ENCODE data around the gene CA5A.
"Not testable (repeated sequence)": the region's sequence is repeated elsewhere in the genome, so short reads cannot be mapped to it uniquely, and the experiment has no call there.

The CA5A gene

DNA sequence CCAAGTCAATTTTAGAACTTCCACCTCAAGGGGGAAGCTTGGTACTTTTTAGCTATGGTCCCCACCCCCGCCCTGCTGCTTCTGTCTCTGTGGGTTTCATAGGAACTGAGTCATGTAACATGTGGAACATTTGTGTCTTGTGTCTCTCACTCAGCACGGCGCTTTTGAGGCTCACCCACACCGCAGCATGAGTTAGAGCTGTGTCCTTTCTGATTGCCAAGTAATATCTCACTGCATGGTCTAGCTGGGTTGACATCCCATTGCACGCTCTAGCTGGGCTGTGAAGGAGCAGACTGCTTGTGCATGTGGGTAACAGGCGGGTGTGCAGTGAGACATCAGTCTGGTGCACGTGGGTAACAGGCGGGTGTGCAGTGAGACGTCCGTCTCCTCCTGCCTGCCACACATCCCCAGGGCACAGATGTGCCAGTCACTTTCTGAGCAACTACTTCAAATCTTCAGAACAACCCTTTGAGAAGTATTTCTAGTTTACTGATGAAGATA lies 40.6 kb downstream of the CA5A start:
- H3K36me3 ChIP-seq, result no peaks in the 10 kb centered on the region
- TF ChIP-seq, protein P1, sequence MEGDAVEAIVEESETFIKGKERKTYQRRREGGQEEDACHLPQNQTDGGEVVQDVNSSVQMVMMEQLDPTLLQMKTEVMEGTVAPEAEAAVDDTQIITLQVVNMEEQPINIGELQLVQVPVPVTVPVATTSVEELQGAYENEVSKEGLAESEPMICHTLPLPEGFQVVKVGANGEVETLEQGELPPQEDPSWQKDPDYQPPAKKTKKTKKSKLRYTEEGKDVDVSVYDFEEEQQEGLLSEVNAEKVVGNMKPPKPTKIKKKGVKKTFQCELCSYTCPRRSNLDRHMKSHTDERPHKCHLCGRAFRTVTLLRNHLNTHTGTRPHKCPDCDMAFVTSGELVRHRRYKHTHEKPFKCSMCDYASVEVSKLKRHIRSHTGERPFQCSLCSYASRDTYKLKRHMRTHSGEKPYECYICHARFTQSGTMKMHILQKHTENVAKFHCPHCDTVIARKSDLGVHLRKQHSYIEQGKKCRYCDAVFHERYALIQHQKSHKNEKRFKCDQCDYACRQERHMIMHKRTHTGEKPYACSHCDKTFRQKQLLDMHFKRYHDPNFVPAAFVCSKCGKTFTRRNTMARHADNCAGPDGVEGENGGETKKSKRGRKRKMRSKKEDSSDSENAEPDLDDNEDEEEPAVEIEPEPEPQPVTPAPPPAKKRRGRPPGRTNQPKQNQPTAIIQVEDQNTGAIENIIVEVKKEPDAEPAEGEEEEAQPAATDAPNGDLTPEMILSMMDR (IDR thresholded peaks at IDR 0.05; ENCODE audit: low read depth, low read length), result no peak
- no peaks in the 10 kb centered on the region for H3K9me3 ChIP-seq
- DNase-seq, result no peak
- no peaks in the 10 kb centered on the region for H3K4me1 ChIP-seq
- no peak overlapping the region for H3K4me3 ChIP-seq (ENCODE audit: low read depth, low read length)
- no peaks in the 10 kb centered on the region for H3K27me3 ChIP-seq

DNA sequence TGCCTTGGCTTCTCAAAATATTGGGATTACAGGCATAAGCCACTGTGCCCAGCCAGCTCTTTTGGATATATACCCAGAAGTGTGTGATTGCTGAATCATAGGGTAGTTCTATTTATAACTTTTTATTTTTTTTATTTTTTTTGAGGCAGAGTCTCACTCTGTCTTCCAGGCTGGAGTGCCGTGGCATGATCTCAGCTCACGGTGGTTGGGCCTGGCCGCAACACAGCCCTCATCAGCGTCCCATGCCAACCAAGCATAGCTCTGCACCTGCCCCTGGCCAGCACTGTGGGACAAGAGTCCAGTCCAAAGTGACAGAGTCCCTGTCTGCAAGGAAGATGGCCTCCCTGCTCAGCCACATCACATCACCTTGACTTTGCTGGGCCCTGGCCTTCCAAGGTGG lies 42.3 kb downstream of the CA5A start:
- not testable (repeated sequence) for DNase-seq; H3K27me3 ChIP-seq; H3K36me3 ChIP-seq; H3K4me3 ChIP-seq (ENCODE audit: low read depth, low read length); H3K4me1 ChIP-seq; H3K9me3 ChIP-seq

GRCh38 chr16:87891764-87892163 lies 44.6 kb downstream of the CA5A start:
- TF ChIP-seq, protein P1 (IDR thresholded peaks at IDR 0.05; ENCODE audit: low read depth, low read length), result no peak
- H3K27me3 ChIP-seq, result no peaks in the 10 kb centered on the region
- DNase-seq, result no peak
- H3K36me3 ChIP-seq, result no peaks in the 10 kb centered on the region
- H3K4me1 ChIP-seq, result no peaks in the 10 kb centered on the region
- no peak overlapping the region for H3K4me3 ChIP-seq (ENCODE audit: low read depth, low read length)
- H3K9me3 ChIP-seq, result no peaks in the 10 kb centered on the region

- H3K4me1 ChIP-seq; H3K9me3 ChIP-seq; H3K27me3 ChIP-seq; H3K4me3 ChIP-seq (ENCODE audit: low read depth, low read length); DNase-seq; H3K36me3 ChIP-seq: not testable (repeated sequence)
- TF ChIP-seq, protein P1 (IDR thresholded peaks at IDR 0.05; ENCODE audit: low read depth, low read length), result peak; percentile 15; the same call in 1 of the 2 replicates
Measured at GRCh38 chr16:87889762-87890161, 46.6 kb downstream of the CA5A start.

DNA sequence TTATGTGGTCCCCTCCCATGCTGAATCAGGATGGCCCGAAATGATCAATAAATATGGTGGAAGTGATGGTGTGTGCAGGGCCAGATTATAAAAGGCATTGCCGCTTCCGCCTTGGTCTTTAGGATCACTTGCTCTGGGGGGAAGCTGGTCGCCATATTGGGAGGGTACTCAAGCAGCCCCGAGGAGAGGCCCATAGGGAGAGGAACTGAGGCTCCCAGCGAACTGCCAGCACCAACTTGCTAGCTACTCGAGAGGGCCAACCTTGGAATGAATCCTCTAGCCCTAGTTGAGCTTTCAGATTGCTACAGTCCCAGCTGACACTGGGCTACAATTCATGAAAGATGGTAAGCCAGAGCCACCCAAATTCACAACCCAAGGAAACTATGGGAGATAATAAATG lies 48.0 kb downstream of the CA5A start:
- not testable (repeated sequence) for H3K4me3 ChIP-seq (ENCODE audit: low read depth, low read length); H3K4me1 ChIP-seq; H3K36me3 ChIP-seq; DNase-seq; H3K27me3 ChIP-seq; H3K9me3 ChIP-seq

- not testable (repeated sequence) for H3K4me3 ChIP-seq (ENCODE audit: low read depth, low read length); H3K36me3 ChIP-seq; H3K4me1 ChIP-seq; H3K9me3 ChIP-seq; H3K27me3 ChIP-seq; DNase-seq
Measured at GRCh38 chr16:87887931-87888330, 48.4 kb downstream of the CA5A start.

GRCh38 chr16:87885371-87885967 lies 50.9 kb downstream of the CA5A start:
- H3K4me3 ChIP-seq (ENCODE audit: low read depth, low read length); H3K9me3 ChIP-seq; H3K36me3 ChIP-seq; H3K4me1 ChIP-seq; DNase-seq; H3K27me3 ChIP-seq: not testable (repeated sequence)

- H3K4me1 ChIP-seq, result no peaks in the 10 kb centered on the region
Measured at GRCh38 chr16:87882436-87883019, 53.8 kb downstream of the CA5A start.

More at GRCh38 chr16:87882436-87883019, 53.8 kb downstream of the CA5A start:
- TF ChIP-seq, protein P1 (IDR thresholded peaks at IDR 0.05; ENCODE audit: low read depth, low read length), result no peak
- DNase-seq, result no peak
- H3K27me3 ChIP-seq, result no peaks in the 10 kb centered on the region
- H3K9me3 ChIP-seq, result no peaks in the 10 kb centered on the region
- H3K36me3 ChIP-seq, result no peaks in the 10 kb centered on the region
- H3K4me3 ChIP-seq (ENCODE audit: low read depth, low read length), result no peak overlapping the region

All from BE2C (cell line).